ENCODE results near the gene SMIM15. TPM values are rescaled to one million over a fixed set of nuclear protein-coding genes. Genes with fewer than 3 reads are reported as not detected.

SMIM15 gene
- total and polyA plus RNA-seq, 2 of the 13 experiments (the other 11 are each of a cell fraction or from before 2014, with no cell fraction given) = 12.7 to 58.2 TPM

DNA sequence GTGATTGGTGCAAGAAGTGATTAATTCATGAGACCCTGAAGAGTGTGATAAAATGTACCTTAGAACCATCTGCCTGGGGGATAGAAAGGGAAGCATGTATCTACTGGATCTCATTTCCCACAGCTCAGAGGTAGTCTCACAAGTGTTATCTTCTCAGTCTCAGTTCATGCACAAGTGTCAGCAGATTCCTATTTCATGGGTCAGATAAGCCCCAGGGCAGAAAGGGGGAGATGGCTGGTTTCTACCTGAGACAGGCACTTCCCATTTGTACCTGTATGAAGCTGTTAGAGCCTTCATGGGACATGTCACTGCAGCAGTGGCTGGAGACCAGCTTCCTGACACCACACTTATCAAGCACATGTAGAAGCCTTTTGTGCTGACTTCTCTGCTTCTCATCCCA lies 45.6 kb upstream of the SMIM15 start (continued):
- TF ChIP-seq TGIF2 (CRISPR knock-in tag; IDR thresholded peaks at IDR 0.05) = no peak
- TF ChIP-seq FOXK2 (IDR thresholded peaks at IDR 0.05) = no peak
- no peak for TF ChIP-seq ETV5 (CRISPR knock-in tag; IDR thresholded peaks at IDR 0.05; ENCODE audit: borderline replicate concordance)
- TF ChIP-seq BORCS8-MEF2B (CRISPR knock-in tag; IDR thresholded peaks at IDR 0.05) = no peak

DNA sequence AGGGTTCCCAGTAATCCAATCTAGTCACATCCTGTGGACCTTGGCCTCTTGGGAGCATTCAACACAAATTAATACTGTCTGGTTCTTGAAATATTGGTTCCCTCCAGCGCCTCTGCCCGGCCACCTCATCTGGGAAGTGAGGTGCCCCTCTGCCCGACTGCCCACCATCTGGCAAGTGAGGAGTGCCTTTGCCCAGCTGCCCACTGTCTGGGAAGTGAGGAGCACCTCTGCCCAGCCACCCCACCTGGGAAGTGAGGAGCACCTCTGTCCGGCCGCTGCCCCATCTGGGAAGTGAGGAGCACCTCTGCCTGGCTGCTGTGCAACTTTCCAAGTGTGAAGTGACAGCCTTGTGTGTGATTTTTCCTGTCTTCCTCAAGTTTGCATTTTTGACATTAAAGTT lies 42.7 kb upstream of the SMIM15 start:
- no peak overlapping the region for H3K27ac ChIP-seq (ENCODE audit: extremely low read length, insufficient read depth, low read length)
- 28% methylated on average over 5 of the region's 5 CpGs for WGBS (ENCODE audit: low lambda C conversion rate)
- in situ Hi-C loops (cut with HindIII; ENCODE audit: extremely low pct_ligation_motif_present, low pct_unique_long_range_greater_than_20kb) = no loop called here
- no peak for TF ChIP-seq ZBTB3 (CRISPR knock-in tag; IDR thresholded peaks at IDR 0.05; ENCODE audit: borderline replicate concordance, low read depth)
- TF ChIP-seq CC2D1A (CRISPR knock-in tag; IDR thresholded peaks at IDR 0.05) = no peak
- no peak for TF ChIP-seq TARDBP (CRISPR knock-in tag; IDR thresholded peaks at IDR 0.05)
- no peak for TF ChIP-seq ZBTB38 (CRISPR knock-in tag; IDR thresholded peaks at IDR 0.05)
- TF ChIP-seq RAD21 (CRISPR knock-in tag; IDR thresholded peaks at IDR 0.05) = no peak
- TF ChIP-seq KDM3A (CRISPR knock-in tag; IDR thresholded peaks at IDR 0.05; ENCODE audit: low read depth) = no peak
- TF ChIP-seq TBP (CRISPR knock-in tag; IDR thresholded peaks at IDR 0.05) = no peak
- no peak for TF ChIP-seq ZNF776 (CRISPR knock-in tag; IDR thresholded peaks at IDR 0.05)
- TF ChIP-seq PHF8 (CRISPR knock-in tag; IDR thresholded peaks at IDR 0.05) = no peak
- no peak for TF ChIP-seq THYN1 (CRISPR knock-in tag; IDR thresholded peaks at IDR 0.05; ENCODE audit: borderline replicate concordance, low read depth)
- no peak for TF ChIP-seq HNRNPL (IDR thresholded peaks at IDR 0.05; ENCODE audit: low read depth, low read length)
- no peak for TF ChIP-seq SNAPC2 (CRISPR knock-in tag; IDR thresholded peaks at IDR 0.05)
- intact Hi-C loops (cut with micrococcal nuclease; ENCODE audit: unreplicated experiment) = no loop called here
- no peak overlapping the region for H2AFZ ChIP-seq (ENCODE audit: low read length)
- H3K4me1 ChIP-seq (ENCODE audit: insufficient read depth, low read length) = no peaks in the 10 kb centered on the region
- H3K36me3 ChIP-seq (replicated peaks in 1 of 2; ENCODE audit: control insufficient read depth in 1 of 2, insufficient read depth in 2 of 2, low read length in 2 of 2) = no peaks in the 10 kb centered on the region
- no peak for ATAC-seq
- no peak overlapping the region for H3K9ac ChIP-seq (ENCODE audit: insufficient read depth, low read depth, low read length)
- ChIA-PET CTCF (ENCODE audit: low intra/inter-chr PET ratio, low total read pairs) (no interaction called here), POLR2A (no interaction called here)
- peaks cover 0 to 5% of the 10 kb centered on the region in 2 experiments; a peak in 2 of 5 replicates for H3K27me3 ChIP-seq (ENCODE audit: control insufficient read depth in 1 of 2, insufficient read depth in 2 of 2, low read length in 2 of 2)
- no peaks in the 10 kb centered on the region for H3K79me2 ChIP-seq (ENCODE audit: insufficient read depth, low read length)
- no peaks in the 10 kb centered on the region for H3K9me3 ChIP-seq (ENCODE audit: low read length)
- BruUV-seq (replicated peaks) = no TSS peak
- H3K4me3 ChIP-seq (replicated peaks in 1 of 3; ENCODE audit: insufficient read depth in 1 of 3, low read depth in 2 of 3, low read length in 3 of 3) = no peak overlapping the region
- no peak overlapping the region for H3K4me2 ChIP-seq (ENCODE audit: low read depth, low read length)
- no peaks in the 10 kb centered on the region for H4K20me1 ChIP-seq (ENCODE audit: insufficient read depth, low read length)
- no peak for FAIRE-seq
- no peak for DNase-seq (ENCODE audit: low spot score)
